HG03159 (cell line): ENCODE data around the gene SLC6A8.
"Not testable (repeated sequence)": the region's sequence is repeated elsewhere in the genome, so short reads cannot be mapped to it uniquely, and the experiment has no call there.

Experiments used
- ATAC-seq: cut with Tn5 transposase; IDR thresholded peaks from one replicate; pipeline ENCODE4 v1.9.1; 2021; ENCODE audit warnings: mild to moderate bottlenecking, moderate library complexity; ENCODE audit not compliant: unreplicated experiment

SLC6A8 gene

GRCh38 chrX:153745067-153745433 is 57.3 kb downstream of the SLC6A8 start:
- not testable (repeated sequence) for ATAC-seq
